GM18909 (cell line): Measurements from ENCODE around the gene ZP1.

Experiments
- ATAC-seq: cut with Tn5 transposase; IDR thresholded peaks from one replicate; pipeline ENCODE4 v1.9.1; 2021; ENCODE audit warnings: mild to moderate bottlenecking; ENCODE audit not compliant: unreplicated experiment, poor library complexity

ZP1 gene

DNA sequence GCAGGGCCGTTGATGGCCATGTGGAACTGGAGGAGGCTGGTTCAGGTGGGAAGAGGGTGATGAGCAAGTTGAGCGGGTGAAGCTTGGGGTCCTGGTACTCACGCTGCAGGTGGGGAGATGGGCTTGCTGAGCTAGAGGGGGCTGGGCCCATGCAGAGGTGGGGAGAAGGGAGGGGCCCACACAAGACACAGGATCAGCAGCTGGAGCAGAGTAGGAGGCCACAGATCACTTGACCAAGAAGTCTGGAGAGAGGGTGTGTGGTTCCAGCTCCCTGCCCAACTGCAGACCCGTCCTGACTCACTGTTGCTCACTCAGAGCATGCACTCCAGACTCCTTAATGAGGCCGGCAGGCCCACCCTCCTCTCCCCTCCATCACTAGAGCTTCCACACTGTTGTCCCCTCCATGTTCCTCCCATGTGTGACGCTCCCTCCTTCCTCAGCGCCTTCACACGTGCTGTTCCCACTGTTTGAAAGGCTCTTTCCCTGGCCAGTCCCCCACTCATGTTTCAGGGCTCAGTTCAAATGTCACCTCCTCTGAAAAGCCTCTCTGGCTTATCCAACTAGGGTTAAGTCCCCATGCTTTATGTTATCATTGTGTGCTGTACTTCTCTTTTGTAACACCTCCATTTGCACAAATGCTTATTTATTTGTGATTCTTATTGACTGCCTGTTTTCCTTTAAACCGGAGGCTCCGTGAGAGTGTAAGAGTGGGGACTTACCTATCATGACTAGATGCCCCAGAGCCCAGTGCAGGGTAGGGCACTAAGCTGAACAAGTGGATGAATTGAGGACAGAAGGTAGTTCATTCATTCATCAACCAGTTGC, 23.1 kb upstream of the ZP1 start:
- no peak for ATAC-seq

DNA sequence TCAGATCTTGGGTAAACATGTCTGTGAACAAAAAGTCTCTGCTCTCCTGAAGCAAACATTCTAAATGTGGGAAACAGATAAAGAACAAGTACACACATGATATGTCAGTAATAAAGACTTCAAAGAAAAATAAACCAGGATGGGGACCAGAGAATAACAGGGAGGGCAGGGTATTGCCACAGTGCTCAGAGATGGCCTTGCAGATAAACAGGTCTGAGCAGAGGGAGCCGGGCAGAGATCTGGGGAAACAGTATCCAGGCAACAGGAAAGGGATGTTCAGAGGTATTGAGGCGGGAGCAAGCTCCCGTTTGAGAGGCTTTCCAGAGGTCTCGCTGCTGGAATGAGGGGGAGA, 22.5 kb upstream of the ZP1 start:
- ATAC-seq: no peak

DNA sequence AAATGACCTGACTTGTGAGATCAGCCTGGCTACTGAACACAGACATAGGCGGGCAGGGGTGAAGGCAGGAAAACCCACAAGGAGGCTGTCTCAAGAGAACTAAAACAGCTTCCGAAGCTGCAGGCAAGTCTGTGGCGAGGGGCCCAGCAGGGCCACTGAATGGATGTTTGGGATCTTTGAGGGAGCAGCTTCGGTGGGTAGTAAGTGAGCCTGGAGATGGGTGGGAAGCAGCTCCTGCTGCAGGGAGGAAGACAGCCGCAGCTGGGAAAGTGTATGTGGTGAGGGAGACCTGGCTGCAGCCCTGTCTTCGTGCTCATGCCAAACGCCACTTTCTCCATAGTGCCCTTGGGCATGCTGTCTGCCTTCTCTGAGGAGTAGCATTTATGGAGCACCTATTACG, 22.0 kb upstream of the ZP1 start:
- no peak for ATAC-seq

DNA sequence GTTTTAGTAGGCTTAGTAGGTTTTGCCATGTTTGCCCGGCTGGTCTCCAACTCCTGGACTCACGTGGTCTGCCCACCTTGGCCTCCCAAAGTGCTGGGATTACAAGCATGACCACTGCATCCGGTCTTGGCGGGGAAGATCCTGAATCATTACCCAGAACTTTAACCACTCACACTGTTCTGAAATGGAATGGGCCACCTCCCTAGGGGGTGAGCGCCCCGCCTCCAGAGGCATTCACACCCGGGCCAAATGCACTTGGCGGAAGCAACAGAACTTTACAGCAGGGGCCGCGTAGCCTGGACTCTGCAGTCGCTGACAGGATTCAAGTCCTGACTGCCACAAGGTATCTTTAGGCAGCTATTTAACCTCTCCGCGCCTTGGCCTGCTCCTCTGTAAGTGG, 20.1 kb upstream of the ZP1 start:
- ATAC-seq: no peak

DNA sequence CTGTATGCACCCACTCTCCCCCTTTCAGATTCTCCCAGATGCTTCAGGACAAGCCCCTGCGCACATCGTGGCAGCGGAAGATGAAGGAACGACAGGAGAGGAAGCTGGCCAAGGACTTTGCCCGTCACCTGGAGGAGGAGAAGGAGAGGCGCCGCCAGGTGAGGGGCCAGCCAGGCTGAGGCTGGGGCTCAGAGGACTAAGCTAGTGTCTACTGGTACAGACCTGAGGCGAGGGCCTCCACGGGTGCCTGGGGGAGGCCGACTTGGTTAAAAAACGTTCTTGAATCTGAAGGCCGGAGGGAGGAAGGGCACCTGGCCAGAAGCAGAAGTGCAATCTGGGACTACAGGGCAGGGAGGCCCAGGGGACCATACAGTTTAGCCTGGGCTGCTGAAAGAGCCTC, 19.4 kb upstream of the ZP1 start:
- ATAC-seq: no peak

DNA sequence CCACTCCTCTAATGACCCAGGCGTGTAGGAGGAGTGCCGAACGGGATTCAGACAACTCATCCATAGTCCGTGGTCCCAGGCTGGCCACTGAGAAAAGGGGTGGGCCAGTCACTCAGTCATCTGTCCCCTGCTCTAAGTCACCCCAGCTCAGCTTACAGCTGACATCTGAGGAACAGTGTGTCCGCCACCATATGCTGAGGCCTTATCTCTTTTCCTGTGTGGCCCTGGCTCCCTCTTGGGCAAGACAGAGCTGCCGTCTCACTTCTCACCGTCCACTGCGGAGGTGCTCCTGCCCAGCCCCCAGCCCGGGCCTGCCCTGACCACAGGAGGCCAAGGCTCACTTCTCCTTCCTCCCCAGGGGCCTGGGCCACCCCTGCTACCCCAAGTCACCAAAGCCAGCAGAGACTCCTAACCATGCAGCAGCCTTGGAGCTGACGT, 18.6 kb upstream of the ZP1 start:
- ATAC-seq: no peak

DNA sequence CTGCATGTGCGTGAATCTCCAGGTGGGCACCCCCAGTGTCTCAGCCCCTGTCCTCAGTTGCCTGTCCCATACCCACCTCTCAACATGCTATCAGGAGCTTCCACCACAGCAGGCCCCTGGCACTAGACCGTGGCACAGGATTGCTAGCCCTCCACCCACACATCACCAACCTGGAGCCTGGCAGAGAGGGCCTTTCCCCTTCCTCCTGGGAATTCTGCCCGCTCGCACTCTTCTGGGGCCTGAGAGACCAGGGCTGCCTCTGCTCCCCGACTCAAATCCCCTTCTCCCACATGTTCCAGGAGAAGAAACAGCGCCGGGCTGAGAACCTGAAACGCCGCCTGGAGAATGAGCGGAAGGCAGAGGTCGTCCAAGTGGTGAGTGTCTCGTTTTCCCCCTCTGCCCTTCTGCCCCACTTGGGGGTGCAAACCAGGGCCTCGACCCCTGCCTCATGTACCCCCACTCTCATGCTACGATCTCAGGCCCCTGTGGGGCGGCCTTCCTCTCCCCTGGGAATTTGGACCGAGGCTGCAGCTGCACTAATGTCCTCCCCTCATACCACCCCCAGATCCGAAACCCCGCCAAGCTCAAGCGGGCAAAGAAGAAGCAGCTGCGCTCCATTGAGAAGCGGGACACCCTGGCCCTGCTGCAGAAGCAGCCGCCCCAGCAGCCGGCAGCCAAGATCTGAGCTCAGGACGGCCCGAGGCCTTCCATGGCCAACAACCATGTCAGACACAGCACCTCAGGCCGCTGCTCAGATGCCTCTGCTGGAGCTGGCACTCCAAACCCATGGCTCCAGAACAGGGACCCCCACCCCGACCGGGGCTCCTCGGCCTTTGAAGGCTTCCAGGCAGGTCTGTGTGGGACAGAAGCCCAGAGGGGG, 17.5 kb upstream of the ZP1 start:
- no peak for ATAC-seq

DNA sequence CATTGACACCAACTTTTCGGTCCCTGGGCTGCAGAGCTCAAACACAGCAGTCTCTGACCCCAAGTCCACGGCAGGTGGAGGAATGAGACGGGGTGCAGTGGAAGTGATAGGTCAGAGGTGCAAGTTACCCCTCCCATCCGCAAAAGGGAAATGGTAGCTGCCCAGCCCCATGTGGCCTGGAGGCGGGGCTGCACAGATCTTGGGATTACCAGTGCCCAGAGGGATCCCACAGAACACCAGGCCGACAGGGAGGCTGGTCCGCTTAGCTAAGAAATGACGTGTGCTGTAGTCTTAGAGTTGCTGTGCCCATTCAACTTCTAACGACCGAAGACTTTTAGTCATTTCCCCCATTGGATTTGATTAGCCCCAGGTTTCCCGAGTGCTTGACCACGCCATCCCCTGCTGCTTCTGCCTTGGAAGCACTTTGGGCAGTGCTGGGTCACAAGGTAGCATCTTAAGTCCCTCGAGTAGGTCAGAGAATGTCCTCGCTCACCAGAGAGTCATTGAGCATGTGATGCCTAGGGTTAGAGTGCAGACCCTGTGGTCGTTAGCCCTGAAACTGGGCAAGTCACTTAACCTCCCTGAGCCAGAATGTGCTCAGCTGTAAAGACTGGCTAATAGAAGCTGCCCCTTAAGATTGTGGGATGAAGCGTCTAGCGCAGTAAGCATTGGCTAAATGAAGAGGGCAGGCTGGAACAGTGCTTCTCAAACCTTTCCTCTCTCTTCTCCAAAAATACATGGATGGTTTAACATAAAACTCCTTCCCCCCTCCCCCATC, 15.8 kb upstream of the ZP1 start:
- ATAC-seq: no peak

DNA sequence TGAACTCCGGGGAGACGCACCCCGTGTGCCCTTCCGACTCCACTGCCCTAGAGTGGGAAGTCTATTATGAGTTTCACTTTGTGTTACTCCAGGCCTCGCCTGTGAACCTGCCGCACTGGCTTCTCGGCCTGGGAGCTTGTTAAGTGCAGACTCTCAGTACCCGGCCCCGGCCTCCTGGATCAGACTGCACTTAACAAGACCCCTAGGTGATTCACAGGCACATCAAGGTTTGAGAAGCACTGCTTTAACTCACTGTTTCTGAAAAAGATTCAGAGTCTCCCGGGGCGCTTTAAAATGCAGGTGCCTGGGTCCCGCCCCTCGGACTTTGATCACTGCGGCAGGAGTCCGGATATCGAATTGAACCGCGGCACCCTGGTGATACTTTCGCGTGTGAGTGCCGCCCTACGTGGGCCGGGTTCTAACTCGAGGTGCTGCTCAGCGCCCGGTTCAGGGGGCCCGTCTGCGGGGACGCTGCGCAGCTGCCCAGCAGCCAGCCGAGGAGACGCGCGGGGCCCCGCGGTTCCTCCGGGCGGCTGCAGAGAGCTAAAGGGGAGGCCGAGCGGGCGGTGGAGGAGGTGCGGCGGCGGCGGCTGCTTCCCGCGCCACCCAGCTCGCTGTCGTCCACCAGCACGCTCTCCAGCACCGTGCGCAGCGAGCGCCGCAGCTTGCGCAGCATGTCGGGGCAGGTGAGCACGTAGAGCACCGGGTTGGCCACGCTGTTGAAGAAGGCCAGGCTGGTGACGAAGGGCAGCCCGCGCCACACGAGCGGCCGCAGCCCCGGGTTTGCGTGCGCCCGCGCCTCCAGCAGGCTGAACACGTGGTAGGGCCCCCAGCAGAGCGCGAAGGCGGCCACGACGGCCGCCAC, 15.0 kb upstream of the ZP1 start:
- no peak for ATAC-seq

DNA sequence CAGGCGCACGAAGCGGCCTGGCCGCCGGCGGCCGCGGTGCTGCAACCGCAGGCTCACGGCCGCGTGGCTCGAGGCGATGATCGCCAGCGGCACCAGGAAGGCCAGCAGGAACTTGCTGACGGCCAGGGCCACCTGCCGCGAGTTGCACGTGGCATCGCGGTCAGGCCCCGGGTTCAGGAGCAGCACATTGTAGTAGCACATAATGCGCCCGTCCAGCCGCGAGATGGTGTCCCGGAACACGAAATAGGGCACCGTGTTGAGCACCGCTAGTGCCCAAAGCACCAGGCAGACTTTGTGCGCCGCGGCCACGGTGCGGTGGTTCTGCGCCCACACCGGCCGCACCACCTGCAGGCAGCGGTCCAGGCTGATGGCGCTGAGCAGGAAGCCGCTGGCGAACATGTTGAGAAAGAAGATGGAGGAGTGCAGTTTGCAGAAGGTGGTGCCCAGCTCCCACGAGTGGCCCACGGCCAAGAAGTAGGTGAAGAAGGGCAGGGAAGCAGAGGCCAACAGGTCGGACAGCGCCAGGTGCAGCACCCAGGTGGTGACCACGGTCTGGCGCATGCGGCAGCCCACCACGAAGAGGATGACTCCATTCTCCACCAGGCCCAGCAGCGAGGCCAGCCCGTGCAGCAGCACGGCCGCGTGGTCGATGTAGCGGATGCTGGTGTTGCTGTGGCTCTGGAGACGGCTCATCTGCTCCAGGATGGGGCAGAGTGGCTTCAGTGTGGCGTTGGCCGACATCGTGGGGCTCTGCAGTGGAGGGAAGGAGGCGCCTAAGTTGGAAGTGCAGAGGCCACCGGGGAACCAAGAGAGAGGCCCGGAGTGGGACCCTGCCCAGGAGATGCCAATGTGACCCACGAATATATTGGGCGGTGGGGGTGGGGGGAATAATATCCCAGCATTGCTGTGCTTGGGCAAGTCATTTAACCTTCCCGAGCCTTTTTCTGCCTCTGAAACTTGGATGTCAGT, 14.1 kb upstream of the ZP1 start:
- no peak for ATAC-seq

DNA sequence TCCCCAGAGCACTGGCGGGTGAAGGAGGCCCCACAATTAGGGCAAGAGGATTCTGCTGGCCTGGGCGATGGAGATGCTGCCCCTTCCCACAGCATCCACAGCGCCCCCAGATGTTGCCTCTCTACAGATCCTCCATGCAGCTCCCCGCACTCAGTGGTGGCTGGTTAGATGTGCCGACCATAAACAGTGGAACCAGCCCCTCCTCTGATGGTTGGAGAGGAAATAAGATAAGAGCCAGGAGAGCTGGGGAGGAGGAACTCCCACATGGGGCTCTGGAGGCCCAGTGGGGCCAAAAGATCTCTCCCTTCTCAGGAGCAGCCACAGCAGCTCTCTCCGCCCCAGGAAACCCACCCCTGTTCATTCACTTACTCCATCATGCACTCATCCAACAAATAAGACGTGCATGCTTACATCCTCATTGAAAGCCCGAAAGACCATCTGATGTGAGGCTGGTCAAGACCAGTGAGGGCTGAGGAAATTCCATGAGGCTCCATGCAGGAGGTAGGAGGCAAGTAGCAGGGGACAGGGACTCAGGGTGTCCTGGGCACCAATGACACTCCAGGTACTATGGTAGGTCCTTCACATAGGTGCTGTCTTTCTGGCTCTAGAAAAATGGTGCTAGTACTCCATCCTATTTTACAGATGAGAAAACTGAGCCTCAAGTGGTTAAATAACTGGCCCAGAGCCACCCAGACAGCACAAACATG, 13.0 kb upstream of the ZP1 start:
- ATAC-seq: no peak

DNA sequence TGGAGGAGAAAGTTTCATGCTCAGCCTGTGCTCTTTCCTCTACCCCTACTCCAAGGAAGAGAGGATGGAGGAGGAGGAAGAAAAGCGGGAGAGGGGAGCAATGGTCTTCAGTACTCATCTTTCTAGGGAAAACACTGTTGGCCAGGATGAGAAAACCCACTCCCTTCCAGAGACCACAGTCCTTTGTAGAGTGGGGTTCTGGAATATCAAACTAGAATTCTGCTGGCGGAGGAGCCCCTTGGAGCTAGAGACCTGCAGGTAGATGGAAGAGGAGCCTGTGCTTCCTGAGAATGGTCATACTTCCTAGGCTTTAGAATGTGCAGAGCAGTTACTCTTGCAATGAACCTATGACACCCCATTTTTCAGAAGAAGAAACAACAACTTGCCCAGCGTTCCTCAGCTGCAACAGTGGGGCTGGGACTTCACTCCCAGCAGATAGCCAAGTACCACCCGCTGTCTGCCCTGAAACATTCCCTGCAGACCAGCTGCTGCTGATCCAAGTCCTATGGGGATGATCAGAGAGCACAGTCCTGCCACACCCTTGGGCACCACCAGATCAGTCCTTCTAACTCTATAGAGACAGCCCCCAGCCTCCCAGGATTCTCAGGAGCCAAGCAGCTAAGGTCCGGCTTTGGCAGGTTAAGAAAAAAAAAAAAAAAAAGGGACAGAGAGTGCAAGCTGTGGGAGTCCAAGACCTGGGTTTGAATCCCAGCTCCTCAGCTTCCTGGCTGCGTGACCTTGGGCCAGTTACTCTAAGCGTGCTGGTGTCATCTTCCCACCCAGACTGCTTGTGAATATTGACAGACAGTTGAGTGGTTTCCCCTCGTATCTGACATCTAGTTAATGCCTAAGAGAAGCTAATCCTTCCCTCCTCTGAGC, 12.3 kb upstream of the ZP1 start:
- ATAC-seq: no peak

DNA sequence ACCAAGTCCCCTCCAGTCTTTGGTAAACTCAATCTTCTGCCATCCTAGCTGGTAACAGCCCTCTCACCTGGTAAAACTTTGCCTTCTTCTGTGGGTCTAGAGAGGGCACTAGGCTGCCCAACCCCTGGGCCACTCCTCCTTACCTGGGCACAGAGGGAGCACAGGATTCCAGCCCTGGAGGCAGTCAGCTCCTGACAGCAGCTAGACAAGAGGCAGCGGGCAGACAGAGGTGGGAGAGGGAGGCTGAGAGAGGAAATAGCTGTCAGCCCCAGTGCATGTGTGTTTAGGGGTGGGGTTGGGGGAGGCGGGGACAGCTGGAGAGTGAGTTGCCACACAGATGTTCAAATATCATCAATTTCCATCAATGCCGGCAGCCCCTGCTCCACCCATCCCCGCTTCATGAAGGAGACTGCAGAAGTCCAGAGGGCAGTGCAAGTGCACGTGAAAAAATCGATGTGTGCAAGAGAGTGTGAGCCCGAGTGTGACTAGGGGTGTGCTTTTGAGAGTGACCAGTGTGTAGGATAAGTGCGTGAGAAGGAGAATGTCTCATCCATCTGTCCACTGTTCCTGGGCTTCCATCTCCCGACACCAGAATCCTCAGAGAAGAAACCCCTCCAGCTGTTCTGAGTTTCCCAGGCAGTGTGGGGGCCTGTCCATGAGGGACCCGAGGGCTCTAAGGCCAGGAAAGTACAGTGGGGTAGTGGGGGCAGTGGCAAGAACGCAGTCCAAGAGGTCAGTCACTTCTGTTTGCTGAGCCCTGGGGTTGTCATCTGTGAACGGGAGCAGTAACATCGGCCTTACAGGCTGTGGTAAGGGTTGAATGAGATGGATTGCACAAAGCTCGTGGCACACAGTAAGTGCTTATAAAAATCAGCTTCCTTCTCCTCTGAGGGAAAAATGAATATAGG, 11.4 kb upstream of the ZP1 start, which contains the start of gene PTGDR2:
Gene PTGDR2, minus strand, starts transcription at position 225 of the 908 bp plus-strand sequence. CDS start 2,228 bp downstream, outside the sequence.
- no peak for ATAC-seq

DNA sequence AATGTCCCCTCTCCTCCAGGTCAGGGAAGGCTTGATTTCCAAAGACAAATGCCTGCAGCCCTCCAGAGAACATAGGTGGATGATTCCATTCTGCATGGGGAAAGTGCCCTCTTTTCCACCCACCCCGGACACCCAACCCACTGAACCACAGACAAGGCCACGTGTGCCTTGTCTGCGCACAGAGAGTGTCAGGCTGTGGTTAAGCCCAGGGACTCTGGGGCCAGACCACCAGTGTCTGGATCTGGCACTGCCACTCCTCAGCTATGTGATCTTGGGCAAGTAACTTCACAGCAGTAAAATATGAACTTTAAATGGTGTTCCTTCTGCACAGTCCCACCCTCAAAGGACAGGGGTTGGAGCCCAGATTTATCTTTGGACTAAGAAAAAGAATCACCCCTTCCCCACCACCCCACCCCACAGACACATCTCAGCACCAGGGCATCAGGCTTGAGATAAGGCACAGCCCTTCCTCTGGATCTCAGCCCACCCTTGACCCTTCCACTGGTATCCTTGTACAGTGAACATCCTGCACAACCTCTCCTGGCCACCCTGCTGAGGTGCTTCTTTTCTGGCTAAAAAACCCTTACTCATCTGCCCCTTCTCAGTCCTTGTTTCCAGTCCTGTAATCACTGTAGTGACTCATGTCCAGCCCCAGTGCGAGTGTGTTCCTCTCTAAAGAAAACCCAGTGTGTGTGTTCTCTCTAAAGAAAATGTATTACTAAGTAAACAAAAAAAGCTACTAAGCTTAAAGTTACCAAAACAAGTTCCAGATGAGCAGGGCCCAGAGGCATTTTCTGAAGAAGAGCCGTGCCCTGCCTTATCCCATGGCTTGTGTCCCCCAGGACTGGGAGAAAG, 9.7 kb upstream of the ZP1 start:
- ATAC-seq: no peak

DNA sequence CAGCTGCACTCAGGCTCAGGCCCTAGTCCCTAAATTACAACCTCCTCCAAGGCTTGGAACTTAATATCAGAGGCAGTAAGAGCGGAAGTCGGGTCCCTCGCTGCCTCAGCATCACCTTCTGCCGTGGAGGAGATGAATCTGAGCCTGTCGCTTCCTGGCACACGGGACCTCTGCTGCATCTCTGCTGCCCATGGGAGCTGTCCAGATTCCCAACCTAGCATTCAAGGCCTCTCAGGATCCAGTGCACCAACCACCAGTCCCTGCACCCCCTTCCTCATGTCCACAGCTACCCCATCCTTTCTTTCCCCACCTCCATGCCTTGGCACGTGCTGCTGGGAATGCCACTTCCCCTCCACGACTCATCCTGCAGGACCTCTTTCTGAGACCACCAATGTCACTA, 9.1 kb upstream of the ZP1 start:
- no peak for ATAC-seq
